Neuronal stem cell (in vitro differentiated cells): ENCODE measurements around the gene SLC39A11.

Experiments
- DNase-seq: peaks from one replicate; pipeline ENCODE4 v3.0.0-alpha.2; 2013; ENCODE audit warnings: low spot score
- H2AFZ ChIP-seq: one replicate; pipeline ENCODE4 v1.6.1; 2013; ENCODE audit warnings: mild to moderate bottlenecking, low read length, inconsistent platforms
- H2AK5ac ChIP-seq: 2 replicates; pipeline ENCODE4 v1.6.1; 2013; ENCODE audit warnings: low read depth, mild to moderate bottlenecking, inconsistent platforms, low read length, moderate library complexity, mixed read lengths
- H2BK120ac ChIP-seq: 2 replicates; pipeline ENCODE4 v1.6.1; 2013; ENCODE audit warnings: low read depth, mild to moderate bottlenecking, inconsistent platforms, low read length, moderate library complexity, mixed read lengths
- H2BK12ac ChIP-seq: one replicate; pipeline ENCODE4 v1.6.1; 2013; ENCODE audit warnings: low read length, inconsistent platforms
- H2BK15ac ChIP-seq: 2 replicates; pipeline ENCODE4 v1.6.1; 2013; ENCODE audit warnings: mild to moderate bottlenecking, low read length, inconsistent platforms, mixed read lengths
- H2BK5ac ChIP-seq: one replicate; pipeline ENCODE4 v1.6.1; 2013; ENCODE audit warnings: inconsistent platforms, mild to moderate bottlenecking, low read length, moderate library complexity
- H3K14ac ChIP-seq: one replicate; pipeline ENCODE4 v1.6.1; 2013; ENCODE audit warnings: low read length, inconsistent platforms
- H3K18ac ChIP-seq: 2 replicates; pipeline ENCODE4 v1.6.1; 2013; ENCODE audit warnings: low read length, inconsistent platforms
- H3K23ac ChIP-seq: 2 replicates; pipeline ENCODE4 v1.6.1; 2013; ENCODE audit warnings: low read depth, mild to moderate bottlenecking, mixed read lengths, low read length, inconsistent platforms; ENCODE audit not compliant: poor library complexity
- H3K27ac ChIP-seq: replicated peaks from 3 replicates; pipeline ENCODE4 v1.5.1; 2013; ENCODE audit warnings: low read length, inconsistent platforms
- H3K27me3 ChIP-seq, 3 experiments: 2 replicates each; pipeline ENCODE4 v1.6.1; 2013; ENCODE audit warnings: low read length in 3 of 3, mild to moderate bottlenecking in 2 of 3, inconsistent platforms in 1 of 3, low read depth in 1 of 3, mixed read lengths in 1 of 3, moderate library complexity in 1 of 3; ENCODE audit not compliant: control insufficient read depth in 3 of 3, insufficient read depth in 3 of 3
- H3K36me3 ChIP-seq, 2 donors: replicated peaks in 1 of 2; 2 replicates each; pipeline ENCODE4 v1.6.1; 2013; ENCODE audit warnings: low read length in 2 of 2; ENCODE audit not compliant: control insufficient read depth in 2 of 2, insufficient read depth in 2 of 2
- H3K4ac ChIP-seq: 2 replicates; pipeline ENCODE4 v1.6.1; 2013; ENCODE audit warnings: inconsistent platforms, mild to moderate bottlenecking, low read length, moderate library complexity
- H3K4me1 ChIP-seq, 2 donors: 1 replicate in 1 of 2; 2 replicates in 1 of 2; pipeline ENCODE4 v1.6.1; 2013; ENCODE audit warnings: low read length in 2 of 2, low read depth in 1 of 2; ENCODE audit not compliant: control insufficient read depth in 2 of 2, insufficient read depth in 1 of 2
- H3K4me2 ChIP-seq: one replicate; pipeline ENCODE4 v1.6.1; 2013; ENCODE audit warnings: mild to moderate bottlenecking, low read length, inconsistent platforms; ENCODE audit not compliant: insufficient read depth, poor library complexity, severe bottlenecking
- H3K4me3 ChIP-seq, 2 donors: 2 replicates each; pipeline ENCODE4 v1.5.1; 2013; ENCODE audit warnings: low read length in 2 of 2, mild to moderate bottlenecking in 2 of 2, inconsistent platforms in 1 of 2, moderate library complexity in 1 of 2
- H3K79me1 ChIP-seq: one replicate; pipeline ENCODE4 v1.6.1; 2013; ENCODE audit warnings: low read depth, mild to moderate bottlenecking, inconsistent platforms, low read length, moderate library complexity
- H3K9ac ChIP-seq: one replicate; pipeline ENCODE4 v1.6.1; 2013; ENCODE audit warnings: mild to moderate bottlenecking, low read depth, low read length, inconsistent platforms; ENCODE audit not compliant: poor library complexity
- H3K9me3 ChIP-seq, 2 donors: replicated peaks in 1 of 2; 2 replicates each; pipeline versions ENCODE3 to v1.6.1; 2013; ENCODE audit warnings: low read length in 2 of 2, mild to moderate bottlenecking in 2 of 2, inconsistent platforms in 1 of 2, low read depth in 1 of 2, mixed read lengths in 1 of 2, moderate library complexity in 1 of 2; ENCODE audit not compliant: control insufficient read depth in 2 of 2, insufficient read depth in 1 of 2
- H4K8ac ChIP-seq: one replicate; pipeline ENCODE4 v1.6.1; 2013; ENCODE audit warnings: low read depth, mild to moderate bottlenecking, inconsistent platforms, low read length, moderate library complexity
- H4K91ac ChIP-seq: one replicate; pipeline ENCODE4 v1.6.1; 2013; ENCODE audit warnings: low read length, low read depth, mild to moderate bottlenecking, inconsistent platforms; ENCODE audit not compliant: poor library complexity
- WGBS, 2 donors: extraction: QIAGEN DNeasy Blood & Tissue Kit; methylation state at CpG; one replicate each; pipeline ENCODE4 v1.1.7; 2013; ENCODE audit warnings: missing lambda C conversion rate in 2 of 2, mixed read lengths in 1 of 2; ENCODE audit not compliant: insufficient read length in 2 of 2, insufficient replicate concordance in 1 of 2; ENCODE audit errors: extremely low coverage in 2 of 2; 5-methylcytosine and 5-hydroxymethylcytosine counted together

Gene SLC39A11

GRCh38 chr17:73065376-73065775 lies 27.1 kb downstream of the SLC39A11 start:
- Histone ChIP-seq H3K4me1 (peaks cover 0 to 3% of the 10 kb centered on the region in 2 donors), H3K9me3 (peaks cover 0 to 4% of the 10 kb centered on the region in 2 donors), H2BK120ac (no peak overlapping the region), H3K27ac (no peak overlapping the region), H3K4me2 (no peak overlapping the region), H4K8ac (no peak overlapping the region), H3K14ac (no peak overlapping the region), H3K18ac (no peak overlapping the region), H3K27me3 (no peaks in the 10 kb centered on the region), H3K4me3 (no peak overlapping the region), H2AFZ (no peak overlapping the region), H3K79me1 (no peaks in the 10 kb centered on the region), H3K23ac (no peak overlapping the region), H2BK15ac (no peak overlapping the region), H3K36me3 (no peaks in the 10 kb centered on the region), H3K9ac (no peak overlapping the region), H2AK5ac (no peak overlapping the region), H2BK5ac (no peak overlapping the region), H4K91ac (no peak overlapping the region), H3K4ac (no peak overlapping the region), H2BK12ac (no peak overlapping the region)
- DNase-seq, result no peak
- no CpG with 5 or more reads among the region's 3 CpGs for WGBS, 2 donors

GRCh38 chr17:73064084-73064938 lies 28.2 kb downstream of the SLC39A11 start:
- H4K91ac ChIP-seq, result no peak overlapping the region
- H2BK15ac ChIP-seq, result no peak overlapping the region
- H3K18ac ChIP-seq, result no peak overlapping the region
- H3K79me1 ChIP-seq, result no peaks in the 10 kb centered on the region
- H3K4ac ChIP-seq, result no peak overlapping the region
- H3K27ac ChIP-seq, result no peak overlapping the region
- H4K8ac ChIP-seq, result no peak overlapping the region
- H3K36me3 ChIP-seq, result no peaks in the 10 kb centered on the region
- H3K27me3 ChIP-seq, result no peaks in the 10 kb centered on the region
- no peak overlapping the region for H3K9ac ChIP-seq
- H2BK120ac ChIP-seq, result no peak overlapping the region
- no peak overlapping the region for H2AFZ ChIP-seq
- H2BK12ac ChIP-seq, result no peak overlapping the region
- DNase-seq, result no peak
- H3K23ac ChIP-seq, result no peak overlapping the region
- H3K14ac ChIP-seq, result no peak overlapping the region
- peaks cover 0 to 3% of the 10 kb centered on the region in 2 donors for H3K4me1 ChIP-seq
- no peak overlapping the region for H3K4me2 ChIP-seq
- no peak overlapping the region for H2BK5ac ChIP-seq
- no peak overlapping the region for H2AK5ac ChIP-seq
- H3K4me3 ChIP-seq, result no peak overlapping the region
- WGBS, 2 donors, result no CpG with 5 or more reads among the region's 6 CpGs
- H3K9me3 ChIP-seq, result peaks cover 0 to 3% of the 10 kb centered on the region in 2 donors

- DNase-seq, result no peak
- no peak overlapping the region for H2BK15ac ChIP-seq
- H3K4me3 ChIP-seq, result no peak overlapping the region
- H3K9me3 ChIP-seq, result peaks cover 0 to 2% of the 10 kb centered on the region in 2 donors
- H3K14ac ChIP-seq, result no peak overlapping the region
- no peaks in the 10 kb centered on the region for H3K79me1 ChIP-seq
- no CpG with 5 or more reads among the region's 5 CpGs for WGBS, 2 donors
- H3K9ac ChIP-seq, result no peak overlapping the region
- no peaks in the 10 kb centered on the region for H3K4me1 ChIP-seq
- H4K8ac ChIP-seq, result no peak overlapping the region
- no peak overlapping the region for H4K91ac ChIP-seq
- H3K4me2 ChIP-seq, result no peak overlapping the region
- no peak overlapping the region for H3K18ac ChIP-seq
- H3K27me3 ChIP-seq, result no peaks in the 10 kb centered on the region
- H3K36me3 ChIP-seq, result no peaks in the 10 kb centered on the region
- no peak overlapping the region for H3K27ac ChIP-seq
- no peak overlapping the region for H2BK120ac ChIP-seq
- no peak overlapping the region for H3K23ac ChIP-seq
- H3K4ac ChIP-seq, result no peak overlapping the region
- H2AK5ac ChIP-seq, result no peak overlapping the region
- H2BK5ac ChIP-seq, result no peak overlapping the region
- H2AFZ ChIP-seq, result no peak overlapping the region
- H2BK12ac ChIP-seq, result no peak overlapping the region
These were observed 29.8 kb downstream of the SLC39A11 start for GRCh38 chr17:73062726-73063125.

GRCh38 chr17:73061161-73061560 lies 31.3 kb downstream of the SLC39A11 start:
- H2AK5ac ChIP-seq, result no peak overlapping the region
- H2BK120ac ChIP-seq, result no peak overlapping the region
- H3K36me3 ChIP-seq, result no peaks in the 10 kb centered on the region
- no peak overlapping the region for H3K9ac ChIP-seq
- no CpG with 5 or more reads among the region's 4 CpGs for WGBS, 2 donors
- H3K23ac ChIP-seq, result no peak overlapping the region
- H2BK12ac ChIP-seq, result no peak overlapping the region
- H3K9me3 ChIP-seq, result no peaks in the 10 kb centered on the region
- H3K27me3 ChIP-seq, result no peaks in the 10 kb centered on the region
- no peak overlapping the region for H4K8ac ChIP-seq
- no peak overlapping the region for H3K14ac ChIP-seq
- no peak overlapping the region for H4K91ac ChIP-seq
- no peak overlapping the region for H2BK15ac ChIP-seq
- no peak overlapping the region for H3K4ac ChIP-seq
- DNase-seq, result no peak
- no peak overlapping the region for H2AFZ ChIP-seq
- H3K4me1 ChIP-seq, result no peaks in the 10 kb centered on the region
- no peak overlapping the region for H3K4me2 ChIP-seq
- no peak overlapping the region for H2BK5ac ChIP-seq
- H3K4me3 ChIP-seq, result no peak overlapping the region
- H3K18ac ChIP-seq, result no peak overlapping the region
- no peaks in the 10 kb centered on the region for H3K79me1 ChIP-seq
- no peak overlapping the region for H3K27ac ChIP-seq
